DMS 273 treated with DMSO at 0.1 percent for 48 hours (cell line): ENCODE results near the gene BMP6.

Source experiments
- DNase-seq: peaks from one replicate; lab custom pipeline; 2025; lab: John Stamatoyannopoulos, UW

The BMP6 gene

DNA sequence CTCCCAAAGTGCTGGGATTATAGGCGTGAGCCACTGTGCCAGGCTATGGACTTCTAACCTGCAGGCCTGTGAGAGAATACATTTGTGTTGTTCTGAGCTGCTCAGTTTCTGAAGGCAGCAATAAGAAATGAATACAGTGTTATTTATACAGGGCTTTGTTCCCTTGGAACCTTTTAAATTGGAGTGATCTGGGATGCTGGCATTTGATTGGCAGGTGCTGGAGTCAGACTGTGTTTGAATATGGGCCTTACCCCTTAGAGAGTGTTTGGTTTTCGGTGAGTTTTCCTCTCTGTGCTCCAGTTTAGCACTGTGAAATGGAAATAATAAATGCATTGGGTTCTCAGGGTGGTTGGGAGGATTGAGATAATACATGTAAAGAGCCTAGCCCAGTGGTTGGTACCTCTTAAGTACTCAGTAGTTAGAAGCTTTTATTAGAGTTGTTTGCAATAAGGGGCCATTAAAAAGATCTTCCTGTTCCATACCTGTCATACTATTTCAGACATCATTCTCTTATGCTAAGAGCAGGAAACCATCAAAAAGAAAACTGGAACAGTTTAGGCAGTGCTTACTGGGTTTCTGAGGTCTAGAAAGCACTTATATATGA, 22.1 kb downstream of the BMP6 start:
- DNase-seq, result no peak

DNA sequence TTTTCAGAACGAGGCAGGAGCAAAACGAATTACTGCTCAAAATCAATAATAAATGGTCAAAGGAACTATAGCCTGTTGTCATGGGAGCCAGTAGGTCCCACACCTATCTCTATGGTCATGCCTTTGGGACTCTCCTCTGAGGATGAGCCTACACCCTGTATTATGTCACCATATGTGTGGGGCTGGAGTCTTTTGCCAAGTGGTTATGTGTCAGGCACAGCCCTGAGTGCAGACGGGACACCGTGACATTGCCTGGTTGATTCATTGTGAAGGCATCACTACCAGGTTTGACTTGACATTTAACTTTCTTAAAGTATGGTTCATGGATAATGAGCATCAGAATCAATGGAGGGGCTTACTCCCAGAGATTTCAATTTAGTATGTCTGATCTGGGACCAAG, 23.6 kb downstream of the BMP6 start:
- no peak for DNase-seq

DNA sequence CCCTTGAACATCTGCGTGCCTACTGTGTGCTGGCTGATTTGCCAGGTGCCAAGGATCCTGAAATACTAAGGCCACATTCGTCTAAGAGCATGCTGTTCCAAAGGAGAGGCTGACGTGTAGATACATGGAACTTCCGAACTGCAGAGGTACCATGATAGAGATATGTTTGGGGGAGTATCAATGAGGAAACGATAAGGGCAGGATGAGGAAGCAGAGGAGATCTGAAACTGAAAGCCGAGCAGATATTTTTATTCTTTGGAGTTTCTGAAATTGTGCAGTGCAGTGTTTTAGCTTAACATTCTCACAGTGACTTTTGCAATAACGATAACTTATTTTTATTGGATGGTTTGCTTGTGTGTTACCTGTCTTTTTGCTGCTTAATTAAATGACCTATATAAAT, 24.3 kb downstream of the BMP6 start:
- DNase-seq, result no peak

DNA sequence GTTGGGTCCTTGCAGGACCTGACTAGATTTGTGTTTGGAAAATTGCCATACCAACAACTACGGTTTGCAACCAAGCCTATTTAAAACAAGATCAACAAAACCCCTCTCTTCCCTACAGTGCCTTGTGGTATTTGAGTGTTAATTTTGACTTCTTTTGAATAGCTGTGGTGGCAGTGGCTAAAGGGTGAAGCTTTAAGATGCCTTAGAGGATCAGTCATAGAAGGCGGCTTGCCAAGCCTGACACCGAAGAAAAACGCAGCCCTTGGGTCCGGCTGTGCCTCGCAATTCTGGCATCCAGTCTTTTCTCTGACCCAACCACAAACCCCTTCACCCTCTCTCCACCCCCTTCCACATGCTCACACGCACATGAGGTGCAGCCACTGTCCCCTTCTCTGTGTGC, 32.6 kb downstream of the BMP6 start:
- DNase-seq, result no peak

DNA sequence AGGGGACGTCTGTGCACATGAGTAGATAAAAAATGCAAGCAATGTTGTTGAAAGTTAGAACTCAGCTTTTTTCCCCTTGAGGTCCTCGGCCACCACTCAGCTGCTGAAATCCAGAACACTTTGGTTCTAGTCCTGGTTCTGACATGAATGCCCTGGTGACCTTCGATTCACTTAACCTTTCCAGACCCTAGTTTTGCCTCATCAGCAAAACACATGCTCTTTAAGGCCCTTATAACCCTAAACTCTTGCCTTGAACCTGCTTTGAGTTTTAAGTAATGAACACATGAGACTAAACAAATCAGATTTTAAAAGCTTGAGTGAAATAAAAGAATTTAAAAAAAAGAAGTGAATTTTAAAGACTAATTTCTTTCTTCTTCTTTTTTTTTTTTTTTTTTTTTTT, 33.4 kb downstream of the BMP6 start:
- DNase-seq, result no peak

DNA sequence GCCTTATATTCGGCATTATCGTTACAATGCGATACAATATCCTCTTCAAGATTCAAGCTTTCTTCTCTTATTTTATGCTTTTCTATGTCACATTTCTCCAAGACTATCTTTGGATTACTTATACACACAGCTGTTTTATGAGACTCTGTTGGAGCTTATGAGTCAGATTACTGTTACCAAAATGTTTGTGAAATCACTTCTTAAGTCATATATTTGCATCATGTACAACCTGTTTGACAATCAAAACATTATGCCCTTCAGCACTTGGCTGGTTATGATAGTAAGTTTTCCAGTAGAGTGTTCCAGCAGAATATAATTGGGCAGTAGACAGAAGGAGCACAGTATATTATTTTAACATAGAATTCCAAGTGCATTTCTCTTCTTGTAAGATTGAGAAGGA, 35.2 kb downstream of the BMP6 start:
- no peak for DNase-seq

DNA sequence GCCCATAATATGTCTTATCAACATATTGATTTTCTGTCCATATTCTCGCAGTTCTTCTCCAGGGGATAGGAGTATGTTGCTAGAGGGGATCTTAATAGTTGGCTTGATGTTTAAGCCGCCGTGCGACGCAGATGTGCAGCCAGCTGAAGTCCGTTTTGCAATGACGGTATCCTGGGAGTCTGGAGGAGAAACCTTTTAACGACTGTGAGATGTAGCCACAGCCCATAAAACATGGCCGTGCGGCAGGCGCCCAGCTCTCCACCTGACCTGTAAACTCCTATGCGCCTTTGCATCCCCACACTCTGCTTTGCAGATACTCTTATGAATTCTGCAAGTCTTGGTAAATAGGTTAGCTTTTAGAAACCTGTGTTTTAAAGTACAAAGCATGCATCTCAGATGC, 36.9 kb downstream of the BMP6 start:
- no peak for DNase-seq

DNA sequence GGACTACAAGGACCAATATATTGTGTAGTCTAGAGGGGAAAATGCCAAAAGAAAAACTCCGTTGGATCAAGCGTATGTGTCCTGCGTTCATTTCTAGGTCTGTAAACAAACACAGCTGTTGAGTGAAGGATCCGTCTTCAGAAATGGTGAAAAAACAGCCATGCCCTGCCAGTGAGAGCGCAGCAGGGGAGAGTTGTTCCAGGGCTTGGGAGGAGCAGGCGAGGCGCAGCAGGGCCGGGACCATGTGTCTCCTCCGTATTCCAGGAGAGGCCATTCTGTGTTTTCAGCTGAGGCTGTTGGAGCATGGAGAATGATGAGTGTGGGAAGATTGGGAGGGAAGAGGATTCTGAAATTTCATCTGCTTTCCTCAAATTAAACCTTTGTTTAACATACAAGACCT, 38.0 kb downstream of the BMP6 start:
- DNase-seq, result no peak

DNA sequence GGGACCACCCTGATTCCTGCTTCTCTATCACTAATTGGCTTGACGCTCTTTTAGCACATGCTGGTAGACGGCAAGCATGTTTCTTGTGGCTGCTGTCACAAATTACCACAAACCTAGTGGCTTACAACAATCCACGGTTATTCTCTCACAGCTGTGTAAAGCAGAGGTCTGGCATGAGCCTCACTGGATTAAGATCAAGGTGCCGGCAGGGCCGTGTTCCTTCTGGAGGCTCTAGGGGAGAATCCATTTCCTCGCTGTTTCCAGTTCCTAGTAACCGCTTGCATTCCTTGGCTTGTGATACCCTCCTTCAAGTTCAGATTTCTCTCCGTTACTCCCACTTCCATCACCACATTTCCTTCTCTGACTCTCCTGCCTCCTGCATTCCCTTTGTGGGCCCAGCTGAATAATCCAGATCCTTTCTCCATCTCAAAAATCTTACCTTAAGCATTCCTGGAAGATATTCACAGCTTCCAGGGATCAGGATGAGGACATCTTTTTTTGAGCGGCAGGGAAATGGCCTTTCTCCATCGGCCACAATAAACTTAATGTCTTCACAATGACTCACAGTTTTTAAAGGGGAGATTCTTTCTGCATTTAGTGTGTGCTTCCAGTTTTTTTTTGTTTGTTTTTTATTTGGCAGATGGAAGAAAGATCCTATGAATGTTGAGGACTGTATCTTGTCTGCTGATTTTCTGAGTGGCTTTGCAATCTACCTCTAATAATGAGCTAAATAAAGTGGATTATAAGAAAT, 39.9 kb downstream of the BMP6 start:
- no peak for DNase-seq

DNA sequence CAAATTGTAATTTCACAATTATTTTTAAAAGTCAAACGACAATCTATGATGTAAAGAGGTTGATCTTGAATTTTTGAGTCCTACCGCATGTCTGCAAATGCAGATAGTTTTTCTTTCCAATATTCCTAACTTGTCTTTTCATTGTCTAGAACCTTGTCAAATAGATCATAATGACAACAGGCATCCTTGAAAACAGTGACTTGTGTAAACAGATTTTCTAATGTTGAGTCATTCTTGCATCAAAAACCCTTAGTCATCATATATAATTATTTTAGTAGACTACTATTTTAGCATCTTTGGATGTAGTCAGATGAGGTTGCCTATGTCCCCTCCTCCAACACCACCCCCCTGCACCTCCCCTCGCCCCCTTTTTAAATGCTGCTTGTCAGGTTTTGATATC, 43.8 kb downstream of the BMP6 start:
- no peak for DNase-seq

DNA sequence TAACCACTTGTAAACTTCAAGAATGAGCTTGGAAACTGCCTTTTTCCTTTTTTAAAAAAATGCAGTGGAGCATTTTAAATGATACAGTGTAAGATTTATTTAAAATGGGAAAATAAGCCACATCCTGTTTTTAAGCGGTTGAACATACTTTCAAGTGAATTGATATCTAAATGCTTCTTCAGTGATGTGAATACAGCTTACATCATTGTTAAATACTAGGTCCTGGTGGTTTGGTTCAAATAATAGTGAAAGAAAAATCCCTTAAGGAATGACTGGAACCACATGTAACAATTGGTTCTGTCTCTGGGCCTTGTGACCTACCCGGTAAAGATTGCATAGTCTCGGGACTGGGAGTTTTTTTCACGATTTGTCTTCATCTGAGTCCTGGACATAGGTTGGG, 44.2 kb downstream of the BMP6 start:
- no peak for DNase-seq

DNA sequence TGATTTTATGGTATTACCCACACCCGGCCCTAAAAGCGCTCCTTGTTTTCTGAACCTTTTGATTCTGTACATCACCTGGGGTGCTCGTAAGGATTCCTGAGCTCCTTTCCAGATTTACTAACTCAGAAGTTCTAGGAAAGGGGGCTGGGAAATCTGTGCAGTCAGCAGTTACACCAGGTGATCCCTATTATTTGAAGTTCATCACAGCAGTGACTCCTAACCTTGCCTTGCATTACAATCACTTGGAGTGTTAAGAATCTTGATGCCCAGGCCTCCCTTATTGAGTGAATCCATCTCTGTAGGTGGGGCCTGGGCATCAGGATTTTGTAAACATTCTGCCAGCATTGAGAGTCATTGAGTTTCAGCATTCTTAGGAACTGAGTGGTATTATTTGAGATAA, 44.7 kb downstream of the BMP6 start:
- no peak for DNase-seq

DNA sequence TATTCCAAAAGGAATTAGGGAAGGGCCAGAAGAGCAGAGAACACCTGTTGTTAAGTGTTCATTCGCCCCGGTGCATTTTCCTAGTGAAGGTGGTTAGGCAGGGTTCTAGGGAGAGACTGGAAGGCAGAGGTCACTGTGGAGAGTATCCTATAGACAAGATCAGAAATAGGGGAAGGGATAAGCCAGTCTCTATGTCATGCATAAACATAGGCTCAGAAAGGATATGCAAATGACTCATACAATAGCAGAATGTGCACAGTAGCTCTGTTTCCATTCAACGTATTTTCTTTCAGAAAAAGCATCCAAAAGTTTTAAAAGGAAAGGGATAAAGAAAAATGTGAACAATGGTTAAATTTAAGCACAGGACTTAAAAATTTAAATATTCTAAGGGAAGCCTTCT, 47.4 kb downstream of the BMP6 start:
- no peak for DNase-seq

DNA sequence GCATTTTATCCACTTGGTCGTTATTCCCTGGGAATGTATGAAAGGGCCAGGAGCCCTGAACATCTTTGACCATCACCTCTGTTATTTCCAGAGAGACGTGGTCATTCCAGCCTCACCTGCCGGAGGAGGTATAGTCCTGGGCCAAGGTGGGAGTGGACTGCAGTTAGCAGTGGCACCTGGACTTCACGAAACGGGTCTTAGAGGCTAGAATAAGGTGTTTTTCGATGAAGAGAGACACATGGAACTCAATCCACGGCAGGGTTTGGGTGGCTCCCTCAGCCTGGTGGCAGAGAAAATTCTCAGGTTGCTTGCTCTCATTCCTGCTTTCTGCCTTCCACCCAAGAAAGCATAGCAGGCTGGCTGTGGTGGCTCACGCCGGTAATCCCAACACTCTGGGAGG, 48.0 kb downstream of the BMP6 start:
- DNase-seq, result no peak

DNA sequence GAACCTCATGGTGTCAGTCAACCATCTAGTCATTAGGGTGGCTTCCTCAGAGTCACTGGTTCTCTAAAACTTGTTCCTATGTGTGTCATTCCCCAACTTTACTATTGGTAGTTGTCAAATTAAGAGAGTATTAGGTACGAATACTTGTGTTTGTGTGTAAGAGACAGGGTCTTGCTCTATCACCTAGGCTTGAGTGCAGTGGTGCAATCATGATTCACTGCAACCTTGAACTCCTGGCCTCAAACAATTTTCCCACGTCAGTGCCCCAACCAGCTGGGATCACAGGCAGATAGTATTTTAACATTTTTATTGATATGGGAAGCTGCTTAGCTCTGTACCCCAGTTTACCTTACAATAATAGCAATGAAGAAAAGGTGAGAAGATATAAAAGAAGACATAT, 50.6 kb downstream of the BMP6 start:
- DNase-seq, result no peak

DNA sequence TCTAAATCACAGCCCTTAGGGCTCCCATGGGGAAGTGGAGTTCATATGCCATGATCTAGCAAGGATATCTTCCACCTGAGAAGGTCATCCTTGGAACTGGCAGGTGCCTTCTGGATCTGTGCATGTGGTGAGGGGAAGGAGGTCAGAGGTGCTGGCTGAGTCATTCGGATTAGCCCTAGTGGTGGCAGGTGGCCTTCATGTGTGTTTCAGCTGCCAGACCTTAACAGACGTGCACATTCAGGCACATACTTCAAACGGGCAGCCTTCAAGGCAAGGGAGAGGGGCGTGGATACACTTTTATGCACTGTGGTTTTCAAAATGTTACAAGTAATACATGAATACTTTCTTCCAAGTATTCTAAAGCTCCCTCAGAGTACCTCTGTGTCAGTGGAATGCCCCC, 51.2 kb downstream of the BMP6 start:
- DNase-seq, result no peak

DNA sequence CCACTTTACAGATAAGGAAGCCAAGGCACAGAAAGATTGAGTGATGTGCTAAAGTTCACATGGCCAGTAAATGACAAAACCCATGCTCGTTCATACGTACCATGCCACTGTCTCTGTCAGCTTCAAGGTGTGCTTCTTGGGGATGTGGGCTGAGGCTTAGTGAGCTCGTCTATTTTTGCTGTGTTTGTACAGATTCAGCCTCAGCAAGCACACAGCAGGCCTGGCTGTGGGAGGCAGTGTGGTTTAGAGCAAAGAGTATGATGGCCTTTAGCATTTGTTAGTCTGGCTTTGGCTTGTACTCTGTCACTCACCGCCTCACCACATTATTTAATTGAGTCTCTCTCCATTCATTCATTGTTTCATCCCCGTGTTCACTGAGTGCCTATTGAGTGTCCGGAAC, 55.3 kb downstream of the BMP6 start:
- DNase-seq, result no peak

DNA sequence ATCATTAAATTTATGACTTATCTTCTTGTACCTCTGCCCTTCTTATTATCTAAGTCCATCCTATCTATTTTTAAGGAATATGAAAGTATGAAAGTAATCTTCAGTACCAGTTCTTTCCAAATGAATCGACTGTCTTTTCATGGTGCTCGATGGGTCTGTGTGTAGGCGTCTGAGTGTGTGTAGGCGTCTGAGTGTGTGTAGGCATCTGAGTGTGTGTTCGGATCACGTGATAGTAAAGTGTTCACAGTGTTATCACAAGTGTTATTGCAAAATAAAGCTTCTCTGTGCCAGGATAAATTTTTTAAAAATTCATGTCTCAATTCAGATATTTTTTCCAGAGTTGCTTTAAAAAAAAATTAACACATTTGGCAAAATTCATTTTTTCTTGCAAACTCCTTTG, 58.3 kb downstream of the BMP6 start:
- DNase-seq, result no peak

DNA sequence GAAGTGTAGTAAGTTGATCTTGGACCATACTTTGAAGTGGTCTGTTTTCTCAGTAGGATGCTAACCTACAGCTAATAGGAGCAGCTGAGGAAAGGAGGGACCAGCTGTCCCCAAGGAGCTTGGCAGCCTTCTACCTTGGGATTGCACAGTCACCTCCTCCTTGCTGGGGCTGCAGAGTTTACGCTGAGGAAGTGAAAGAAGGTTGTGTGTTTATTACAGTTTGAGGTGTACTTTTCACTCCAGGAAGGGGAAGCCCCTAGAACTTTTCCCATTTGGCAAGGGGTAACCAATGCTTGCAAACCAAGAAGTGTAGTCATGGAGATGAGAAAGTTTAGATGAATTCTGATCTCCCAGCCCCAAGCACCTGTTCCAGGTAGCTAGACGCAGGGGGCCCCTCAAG, 58.8 kb downstream of the BMP6 start:
- no peak for DNase-seq

DNA sequence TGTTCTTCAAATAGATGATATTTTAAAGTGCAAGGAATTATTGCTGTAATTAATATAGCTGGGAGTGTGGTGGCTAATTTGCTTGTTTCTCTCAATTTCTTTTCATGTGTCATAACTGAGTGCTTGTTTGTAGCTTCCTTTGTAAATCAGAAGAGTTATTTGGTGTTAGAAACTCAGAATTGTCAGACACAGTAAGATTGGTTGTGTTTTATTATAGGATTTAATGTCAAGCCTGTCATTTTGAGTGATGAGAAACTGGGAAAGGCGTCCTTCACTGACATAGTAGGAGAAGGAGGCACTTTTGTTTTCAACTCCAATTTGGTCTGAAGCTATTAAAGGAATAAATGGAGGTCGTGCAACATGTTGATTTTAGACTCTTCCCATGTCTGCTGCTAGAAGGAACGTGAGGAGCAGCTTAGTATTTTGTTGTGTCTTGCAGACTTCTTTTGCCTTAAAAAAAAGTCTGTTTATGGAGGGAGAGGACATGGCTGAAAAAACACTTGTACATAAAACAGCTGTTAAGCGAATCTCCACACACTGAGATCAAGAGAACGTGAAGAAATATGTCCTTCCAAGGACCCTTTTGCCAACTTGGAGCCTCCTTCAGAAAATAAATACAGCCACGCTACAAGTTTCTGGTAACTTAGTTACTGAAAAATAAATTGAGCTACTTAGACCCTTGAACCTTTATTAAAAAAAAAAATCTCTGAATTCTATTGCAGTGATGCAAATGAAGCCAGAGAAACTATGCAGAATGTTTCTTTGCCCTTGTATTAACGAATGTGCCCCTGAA, 59.5 kb downstream of the BMP6 start:
- DNase-seq, result no peak

DNA sequence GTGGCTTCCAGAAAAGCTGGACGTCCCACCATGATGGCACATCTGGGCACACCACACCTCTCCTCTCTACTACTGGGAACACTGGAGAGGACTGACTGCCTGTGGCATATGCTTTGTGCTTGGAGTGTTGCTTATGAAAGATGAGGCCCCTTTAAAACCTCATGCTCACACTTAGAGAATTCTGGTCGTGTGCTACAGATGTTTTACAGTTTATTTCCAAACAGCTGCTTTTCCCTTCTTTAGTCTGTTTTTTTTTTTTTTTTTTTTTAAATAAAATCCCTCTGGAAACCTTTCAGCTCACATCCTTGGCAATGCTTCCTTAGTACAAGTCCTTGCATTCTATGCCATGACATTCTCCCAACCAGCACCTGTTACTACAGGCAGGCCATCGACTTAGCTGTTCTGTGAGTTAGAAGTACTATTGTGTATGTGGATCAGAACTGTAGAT, 60.3 kb downstream of the BMP6 start:
- no peak for DNase-seq

DNA sequence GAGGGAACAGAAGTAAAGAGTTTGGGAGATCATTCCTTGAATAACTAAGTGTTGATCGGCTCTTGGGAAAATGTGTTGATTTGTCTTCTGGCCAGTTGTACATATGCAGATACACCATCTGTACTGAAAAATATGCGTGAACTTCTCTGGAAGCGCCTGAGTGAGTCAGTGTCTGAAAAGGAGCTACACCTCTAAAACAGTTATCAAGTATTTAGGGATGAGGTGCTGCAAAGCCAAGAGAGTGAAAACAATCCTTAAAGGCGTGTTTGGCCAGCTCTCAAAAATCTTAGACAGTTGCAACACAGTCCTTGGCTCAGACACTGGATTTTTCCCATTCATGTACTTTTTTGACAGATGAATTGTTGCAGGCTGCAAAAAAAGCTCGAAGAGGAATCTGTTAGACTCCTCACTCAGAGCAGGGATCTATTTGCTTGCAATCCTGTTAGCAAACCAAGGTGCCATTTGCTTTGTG, 61.3 kb downstream of the BMP6 start:
- DNase-seq, result no peak

DNA sequence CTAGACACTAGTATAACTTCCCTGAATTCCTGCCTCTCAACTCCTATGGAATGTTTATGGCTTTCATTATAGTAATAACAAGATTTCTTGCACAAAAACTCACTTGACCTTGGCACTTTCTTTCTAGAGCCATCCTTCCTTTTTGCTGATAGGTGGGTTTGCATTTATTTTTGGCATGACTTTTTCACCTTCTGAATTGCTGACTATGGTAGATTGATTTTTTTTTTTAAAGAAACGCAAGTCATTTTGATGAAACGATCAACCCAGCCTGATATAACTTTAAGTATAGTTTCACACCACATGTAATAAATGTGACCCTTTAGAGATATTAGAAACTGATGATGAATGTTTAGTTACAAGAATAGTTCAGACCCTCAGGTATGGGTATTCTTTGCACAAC, 61.8 kb downstream of the BMP6 start:
- no peak for DNase-seq
